ENCODE results near the gene TP53RK.

TP53RK gene

GRCh38 chr20:46660487-46660886 lies 28.8 kb downstream of the TP53RK start:
- no peak for DNase-seq (ENCODE audit: low read depth in 2 of 2)

DNA sequence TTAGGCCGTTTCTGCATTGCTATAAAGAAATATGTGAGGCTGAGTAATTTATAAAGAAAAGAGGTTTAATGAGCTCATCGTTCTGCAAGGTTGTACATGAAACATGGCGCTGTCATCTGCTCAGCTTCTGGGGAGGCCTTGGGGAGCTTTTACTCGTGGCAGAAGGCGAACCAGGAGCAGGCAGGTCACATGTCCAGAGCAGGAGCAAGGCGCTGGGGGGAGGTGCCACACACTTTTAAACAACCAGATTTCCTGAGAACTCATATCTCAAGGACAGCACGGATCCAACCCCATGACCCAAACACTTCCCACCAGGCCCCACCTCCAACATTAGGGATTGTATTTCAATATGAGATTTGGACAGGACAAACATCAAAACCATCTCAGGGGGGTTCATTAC lies 31.6 kb downstream of the TP53RK start:
- DNase-seq (ENCODE audit: low read depth in 2 of 2): no peak

- DNase-seq (ENCODE audit: low read depth in 2 of 2): no peak
Measured at GRCh38 chr20:46657137-46657536, 32.1 kb downstream of the TP53RK start.

DNA sequence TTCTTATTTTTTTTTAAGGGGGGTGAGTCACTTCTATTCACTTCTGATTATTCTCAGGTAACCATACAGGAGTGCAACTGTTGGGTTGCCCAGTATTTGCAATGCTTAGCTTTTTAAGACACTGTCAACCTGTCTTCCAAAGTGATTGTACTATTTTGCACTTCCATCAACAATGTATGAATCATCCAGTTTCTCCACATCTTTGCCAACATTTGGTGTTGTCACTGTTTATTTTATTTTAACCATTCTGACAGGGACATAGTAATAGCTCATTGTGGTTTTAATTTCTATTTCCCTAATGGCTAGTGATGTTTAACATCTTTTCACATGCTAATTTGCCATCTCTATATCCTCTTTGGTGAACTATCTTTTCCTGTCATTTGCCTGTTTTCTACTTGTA lies 36.5 kb downstream of the TP53RK start:
- no peak for DNase-seq (ENCODE audit: low read depth in 2 of 2)

DNA sequence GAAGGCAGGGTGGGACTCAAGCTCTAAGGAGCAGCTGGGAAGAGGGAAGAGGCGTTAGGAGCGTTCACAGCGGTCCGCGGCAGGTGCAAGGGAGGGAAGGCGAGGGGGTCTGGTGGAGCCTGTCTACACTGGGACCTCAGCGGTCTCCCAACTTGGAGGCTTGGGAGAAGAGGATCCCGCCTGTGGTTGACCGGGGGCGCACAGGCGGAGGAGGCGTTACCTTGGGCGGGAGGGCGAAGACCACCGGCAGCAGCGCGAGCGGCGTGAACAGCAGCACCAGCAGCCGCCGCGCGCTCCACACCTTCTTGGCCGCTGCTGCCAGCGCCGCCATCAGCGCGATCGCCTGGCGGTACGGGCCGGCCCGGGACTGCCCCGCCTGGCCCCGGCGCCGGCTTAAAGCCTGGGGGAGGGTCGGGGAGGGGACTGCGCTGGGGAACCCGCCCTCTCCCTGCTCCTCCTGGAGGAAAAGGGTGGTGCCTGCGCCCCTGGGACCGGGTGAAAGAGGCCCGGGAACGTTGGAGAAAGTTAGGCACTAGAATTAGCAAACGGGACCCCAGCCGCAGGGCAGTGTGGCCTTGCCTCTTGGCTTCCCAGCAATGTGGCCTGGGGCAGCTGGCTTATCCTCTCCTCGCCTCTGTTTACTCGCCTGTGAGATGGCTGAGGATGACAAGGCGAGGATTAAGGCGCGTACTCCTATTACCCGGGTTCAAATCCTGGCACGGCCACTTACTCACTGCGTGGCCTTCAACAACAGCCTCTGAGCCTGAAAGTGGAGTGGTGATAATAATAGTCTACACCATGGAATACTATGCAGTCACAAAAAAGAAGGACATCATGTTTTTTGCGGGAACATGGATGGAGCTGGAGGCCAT lies 37.9 kb downstream of the TP53RK start, which contains the start of gene SLC13A3:
SLC13A3 (minus strand) TSS at position 369 of the 872 bp plus-strand sequence; CDS start at position 331, 38 bp downstream.
- DNase-seq (ENCODE audit: low read depth in 2 of 2): no peak

GRCh38 chr20:46650575-46651090 lies 38.6 kb downstream of the TP53RK start:
- DNase-seq (ENCODE audit: low read depth in 2 of 2): no peak

- no peak for DNase-seq (ENCODE audit: low read depth in 2 of 2)
Measured at GRCh38 chr20:46649965-46650542, 39.2 kb downstream of the TP53RK start.

- DNase-seq (ENCODE audit: low read depth in 2 of 2): no peak
Measured at GRCh38 chr20:46649650-46649949, 39.6 kb downstream of the TP53RK start.

GRCh38 chr20:46648903-46649649 lies 40.2 kb downstream of the TP53RK start:
- no peak for DNase-seq (ENCODE audit: low read depth in 2 of 2)

DNA sequence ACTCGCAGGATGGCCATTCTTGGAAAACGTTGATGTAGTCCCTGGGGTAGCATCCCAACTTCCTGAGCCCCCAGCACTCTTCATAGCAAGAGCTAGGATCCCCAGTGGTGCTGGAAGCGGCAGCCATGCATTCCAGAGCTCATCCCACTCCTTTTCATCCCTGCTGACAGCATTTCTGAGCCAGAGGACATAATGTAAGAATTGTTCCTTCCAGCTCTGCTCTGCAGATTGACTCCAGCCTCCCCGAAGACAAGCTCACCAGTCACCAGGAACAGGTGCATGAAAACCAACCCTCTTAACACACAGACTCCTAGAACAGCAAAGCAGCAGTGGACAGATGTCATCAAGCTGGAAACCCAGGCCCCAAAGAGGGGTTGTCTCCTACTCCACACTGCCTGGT lies 41.8 kb downstream of the TP53RK start:
- no peak for DNase-seq (ENCODE audit: low read depth in 2 of 2)

- no peak for DNase-seq (ENCODE audit: low read depth in 2 of 2)
Measured at GRCh38 chr20:46646659-46647380, 42.4 kb downstream of the TP53RK start.

DNA sequence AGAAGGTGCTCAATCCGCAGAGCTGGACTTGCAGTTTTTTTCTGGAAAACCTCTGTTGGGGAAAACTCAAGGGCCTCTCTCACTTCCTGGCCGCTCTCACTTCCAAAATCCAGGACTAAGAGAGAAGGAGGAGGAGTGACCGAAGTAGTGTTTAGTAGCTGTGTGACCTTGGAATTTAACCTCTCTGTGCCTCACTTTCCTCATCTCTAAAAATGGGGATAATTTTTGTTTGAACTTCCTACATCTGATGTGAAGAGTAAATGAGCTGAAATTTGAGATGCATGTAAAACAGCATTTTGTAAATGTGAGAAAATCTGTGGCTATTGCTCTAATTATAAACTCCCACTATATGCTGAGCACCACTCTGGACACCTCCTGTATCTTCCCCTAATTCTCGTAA lies 43.1 kb downstream of the TP53RK start:
- no peak for DNase-seq (ENCODE audit: low read depth in 2 of 2)

DNA sequence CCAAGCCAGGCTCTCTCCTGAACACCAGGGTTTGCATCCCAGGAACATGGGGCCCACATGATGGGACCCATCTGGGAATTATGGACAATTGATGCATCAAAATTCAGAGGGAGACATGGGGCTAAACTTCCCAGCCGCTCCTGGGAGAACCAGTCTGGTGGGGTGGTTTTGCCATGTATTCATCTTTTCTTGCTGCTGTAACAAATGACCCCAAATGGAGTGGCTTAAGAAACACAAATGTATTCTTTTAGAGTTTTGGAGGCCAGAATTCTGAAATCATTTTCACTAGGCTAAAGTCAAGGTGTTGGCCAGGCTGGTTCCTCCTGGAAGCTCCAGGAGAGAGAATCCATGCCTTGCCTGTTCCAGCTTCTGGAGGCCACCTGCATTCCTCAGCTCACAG lies 44.5 kb downstream of the TP53RK start:
- no peak for DNase-seq (ENCODE audit: low read depth in 2 of 2)

GRCh38 chr20:46644160-46644559 lies 45.1 kb downstream of the TP53RK start:
- no peak for DNase-seq (ENCODE audit: low read depth in 2 of 2)

DNA sequence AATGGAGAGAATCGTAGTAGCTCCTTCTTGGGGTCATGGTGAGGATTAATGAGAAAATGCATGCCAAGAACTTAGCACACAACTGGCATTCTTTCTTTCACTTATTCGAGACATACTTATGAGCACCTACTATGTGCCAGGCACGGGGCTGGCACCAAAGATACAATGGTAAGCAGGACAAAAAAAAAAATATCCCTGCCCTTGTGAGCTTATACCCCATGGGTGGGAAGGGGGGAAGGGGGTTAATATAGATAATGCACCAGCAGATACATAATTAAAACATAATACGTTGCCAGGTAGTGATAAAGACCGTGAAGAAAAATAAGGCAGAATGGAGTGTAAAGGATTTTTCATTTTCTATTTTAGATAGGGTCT lies 46.3 kb downstream of the TP53RK start:
- no peak for DNase-seq (ENCODE audit: low read depth in 2 of 2)

DNA sequence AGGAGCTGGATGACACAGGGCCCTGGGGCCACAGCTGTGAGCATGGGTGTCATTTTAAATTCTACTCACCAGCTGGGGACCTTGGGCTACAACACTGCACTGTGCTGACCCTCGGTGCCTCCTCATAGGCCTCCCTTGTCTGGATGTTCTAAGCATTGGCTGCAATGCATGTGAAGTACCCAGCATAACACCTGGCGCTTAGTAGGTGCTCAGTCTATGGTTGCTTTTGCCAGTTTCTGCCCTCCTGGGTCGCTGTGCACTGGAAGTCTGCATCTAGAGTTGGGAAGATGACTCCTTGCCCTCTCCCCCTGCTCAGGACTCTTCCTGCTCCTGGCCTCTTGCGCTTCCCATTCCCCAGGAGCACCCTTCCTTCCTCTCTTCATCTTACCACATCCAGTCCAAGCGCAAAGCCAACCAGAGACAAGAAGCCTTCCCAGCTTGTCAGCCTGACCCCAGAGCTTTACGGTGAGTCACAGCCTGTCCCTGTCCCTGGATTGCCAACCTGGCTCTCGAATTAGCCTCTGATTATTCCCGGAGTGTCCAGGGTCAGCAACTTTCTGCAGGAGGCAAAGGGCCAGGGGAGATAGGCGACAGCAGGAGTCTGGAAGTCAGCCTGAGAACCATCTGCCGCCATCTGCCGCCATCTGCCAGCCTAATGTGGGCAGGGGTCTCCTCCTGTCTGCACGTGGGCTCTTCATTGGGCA lies 46.8 kb downstream of the TP53RK start:
- DNase-seq (ENCODE audit: low read depth in 2 of 2): no peak

- DNase-seq (ENCODE audit: low read depth in 2 of 2): no peak
Measured at GRCh38 chr20:46641424-46641823, 47.8 kb downstream of the TP53RK start.

- no peak for DNase-seq (ENCODE audit: low read depth in 2 of 2)
Measured at GRCh38 chr20:46640536-46641311, 48.5 kb downstream of the TP53RK start.

DNA sequence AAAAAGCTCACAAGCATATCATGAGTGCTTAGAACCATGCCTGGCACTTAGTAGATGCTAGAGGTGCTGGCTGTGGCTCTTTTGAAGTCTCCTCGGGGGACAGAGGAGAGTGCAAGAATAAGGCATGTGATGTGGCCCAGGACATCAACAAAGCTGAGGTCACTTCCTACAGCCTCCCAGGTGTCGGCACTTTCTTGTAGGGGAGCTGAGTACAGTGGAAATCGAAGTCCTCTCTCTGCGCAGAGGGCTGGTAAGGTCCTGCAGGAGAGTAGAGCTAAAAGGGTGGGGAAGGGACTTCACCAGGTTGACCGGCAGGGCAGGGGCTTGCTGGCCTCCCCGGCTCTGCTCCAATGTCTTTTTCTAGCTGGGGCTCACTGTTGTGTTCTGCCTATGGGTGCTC lies 49.2 kb downstream of the TP53RK start:
- no peak for DNase-seq (ENCODE audit: low read depth in 2 of 2)

DNA sequence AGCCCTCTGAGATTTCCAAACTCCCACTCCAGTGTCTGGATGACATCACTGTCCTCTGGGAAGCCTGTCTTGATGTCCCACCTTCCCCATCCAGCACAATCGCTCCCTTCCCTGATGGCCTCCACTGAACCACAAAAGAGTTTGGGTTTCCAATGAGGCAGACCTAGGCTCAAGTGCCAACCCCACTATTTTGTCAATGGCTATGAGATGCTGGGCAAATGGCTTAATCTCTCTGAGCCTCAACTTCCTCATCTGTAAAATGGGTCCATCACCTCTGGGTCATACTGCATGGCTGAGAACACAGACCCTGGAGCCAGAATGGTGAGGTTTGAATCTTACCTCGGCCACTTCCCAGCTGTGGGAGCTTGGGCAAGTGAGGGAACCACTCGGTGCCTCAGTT lies 49.7 kb downstream of the TP53RK start:
- no peak for DNase-seq (ENCODE audit: low read depth in 2 of 2)

GRCh38 chr20:46638898-46639274 lies 50.4 kb downstream of the TP53RK start:
- DNase-seq (ENCODE audit: low read depth in 2 of 2): no peak

Data from stimulated activated CD4-positive, alpha-beta T cell treated with anti-CD3 and anti-CD28 coated beads, Interleukin-12 subunit alpha, Interleukin-12 subunit beta, amount 100 ng/mL, for 24 hours (primary cell).